OCI-LY3 (cell line): Measurements from ENCODE around the gene TFDP1.

Experiments
- EZH2phosphoT487 ChIP-seq: fragments of 200-600 bp; shearing (Covaris generic); IDR thresholded peaks from 2 replicates; pipeline ENCODE4 v1.6.1; 2018; ENCODE audit warnings: antibody characterized with exemption, mixed run types, low read depth
- TF ChIP-seq, protein P1 (sequence below): fragments of 200-600, 300-600 bp; sonication (generic); IDR thresholded peaks from 2 replicates; pipeline ENCODE4 v1.5.1; 2014; ENCODE audit warnings: antibody characterized with exemption, low read length, low read depth

DNA sequence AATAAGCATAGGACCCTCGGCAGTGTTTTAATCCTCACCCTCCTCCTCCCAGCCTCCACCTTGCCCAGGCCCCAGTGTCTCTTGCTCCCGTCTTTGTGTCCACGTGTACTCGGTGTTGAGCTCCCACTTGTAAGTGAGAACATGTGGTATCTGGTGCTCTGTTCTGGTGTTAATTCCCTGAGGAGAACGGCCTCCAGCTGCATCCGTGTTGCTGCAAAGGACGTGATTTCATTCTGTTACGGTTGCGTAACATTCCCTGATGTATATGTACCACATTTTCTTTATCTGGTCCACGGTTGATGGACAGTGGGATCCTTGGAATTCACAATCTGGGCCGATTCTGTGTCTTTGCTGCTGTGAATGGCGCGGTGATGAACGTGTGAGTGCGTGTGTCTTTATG lies 44.7 kb upstream of the TFDP1 start:
- TF ChIP-seq, protein P1, sequence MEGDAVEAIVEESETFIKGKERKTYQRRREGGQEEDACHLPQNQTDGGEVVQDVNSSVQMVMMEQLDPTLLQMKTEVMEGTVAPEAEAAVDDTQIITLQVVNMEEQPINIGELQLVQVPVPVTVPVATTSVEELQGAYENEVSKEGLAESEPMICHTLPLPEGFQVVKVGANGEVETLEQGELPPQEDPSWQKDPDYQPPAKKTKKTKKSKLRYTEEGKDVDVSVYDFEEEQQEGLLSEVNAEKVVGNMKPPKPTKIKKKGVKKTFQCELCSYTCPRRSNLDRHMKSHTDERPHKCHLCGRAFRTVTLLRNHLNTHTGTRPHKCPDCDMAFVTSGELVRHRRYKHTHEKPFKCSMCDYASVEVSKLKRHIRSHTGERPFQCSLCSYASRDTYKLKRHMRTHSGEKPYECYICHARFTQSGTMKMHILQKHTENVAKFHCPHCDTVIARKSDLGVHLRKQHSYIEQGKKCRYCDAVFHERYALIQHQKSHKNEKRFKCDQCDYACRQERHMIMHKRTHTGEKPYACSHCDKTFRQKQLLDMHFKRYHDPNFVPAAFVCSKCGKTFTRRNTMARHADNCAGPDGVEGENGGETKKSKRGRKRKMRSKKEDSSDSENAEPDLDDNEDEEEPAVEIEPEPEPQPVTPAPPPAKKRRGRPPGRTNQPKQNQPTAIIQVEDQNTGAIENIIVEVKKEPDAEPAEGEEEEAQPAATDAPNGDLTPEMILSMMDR: no peak
- TF ChIP-seq EZH2phosphoT487: no peak
